Karpas-422 (cell line): ENCODE results near the gene CACNA1C. TPM values are rescaled to one million over a fixed set of nuclear protein-coding genes. Genes with fewer than 3 reads are reported as not detected.

Experiments used
- DNase-seq: peaks from one replicate; pipeline ENCODE4 v3.0.0-alpha.2; 2015
- H2AFZ ChIP-seq: fragments of 200-600 bp; sonication (generic); 2 replicates; pipeline ENCODE4 v1.6.1; 2014; ENCODE audit warnings: antibody characterized with exemption, low read length, mixed read lengths
- H3K27ac ChIP-seq: fragments of 200-600 bp; sonication (generic); 2 replicates; pipeline ENCODE4 v1.5.1; 2014; ENCODE audit warnings: mild to moderate bottlenecking, low read length, moderate library complexity
- H3K27me3 ChIP-seq: fragments of 200-600 bp; sonication (generic); 2 replicates; pipeline ENCODE4 v1.6.1; 2014; ENCODE audit warnings: low read length, mixed read lengths
- H3K36me3 ChIP-seq: fragments of 200-600 bp; sonication (generic); 2 replicates; pipeline ENCODE4 v1.6.1; 2014; ENCODE audit warnings: low read length, mixed read lengths; ENCODE audit not compliant: insufficient read depth
- H3K4me1 ChIP-seq: fragments of 200-600 bp; sonication (generic); 2 replicates; pipeline ENCODE4 v1.6.1; 2014; ENCODE audit warnings: mild to moderate bottlenecking, low read length, mixed read lengths
- H3K4me2 ChIP-seq: fragments of 200-600 bp; sonication (generic); 2 replicates; pipeline ENCODE4 v1.6.1; 2014; ENCODE audit warnings: low read length, low read depth, mild to moderate bottlenecking; ENCODE audit not compliant: poor library complexity, severe bottlenecking
- H3K4me3 ChIP-seq: fragments of 200-600 bp; sonication (generic); 2 replicates; pipeline ENCODE4 v1.5.1; 2014; ENCODE audit warnings: mild to moderate bottlenecking, antibody characterized with exemption, low read length, mixed read lengths
- H3K79me2 ChIP-seq: fragments of 200-600 bp; sonication (generic); 2 replicates; pipeline ENCODE4 v1.6.1; 2014; ENCODE audit warnings: mild to moderate bottlenecking, low read length, mixed read lengths
- H3K9ac ChIP-seq: fragments of 200-600 bp; sonication (generic); 2 replicates; pipeline ENCODE4 v1.6.0; 2014; ENCODE audit warnings: low read length
- H3K9me2 ChIP-seq: fragments of 200-600 bp; sonication (generic), shearing (Covaris generic); replicated peaks from 2 replicates; pipeline ENCODE4 v1.6.0; 2014; ENCODE audit warnings: mild to moderate bottlenecking, low read length, moderate library complexity; ENCODE audit not compliant: insufficient read depth
- H3K9me3 ChIP-seq: fragments of 300-700, 200-600 bp; sonication (generic); 2 replicates; pipeline ENCODE4 v1.6.1; 2014; ENCODE audit warnings: low read length, mixed read lengths
- H4K20me1 ChIP-seq: fragments of 200-600 bp; sonication (generic); 2 replicates; pipeline ENCODE4 v1.6.1; 2014; ENCODE audit warnings: mild to moderate bottlenecking, antibody characterized with exemption, low read length, low read depth; ENCODE audit not compliant: insufficient read depth
- total RNA-seq: library from RNA; depleted of rRNA; stranded (reverse); fragments of >200 nt; shearing (Covaris generic); gene quantifications from 2 replicates; pipeline ENCODE4 v1.2.3, GENCODE V29; 2014; ENCODE audit warnings: low replicate concordance

Gene CACNA1C
- total RNA-seq, 1 experiment from 2014 or later: 0.11 TPM

GRCh38 chr12:2183556-2184541, 131.1 kb downstream of the CACNA1C start:
- Histone ChIP-seq H3K36me3 (no peaks in the 10 kb centered on the region), H3K27me3 (no peaks in the 10 kb centered on the region), H4K20me1 (no peaks in the 10 kb centered on the region), H2AFZ (no peak overlapping the region), H3K4me2 (no peak overlapping the region), H3K79me2 (no peaks in the 10 kb centered on the region), H3K4me3 (no peak overlapping the region), H3K4me1 (peaks cover 6% of the 10 kb centered on the region; the same call in 1 of the 2 replicates), H3K9ac (no peak overlapping the region), H3K9me2 (no peaks in the 10 kb centered on the region), H3K27ac (no peak overlapping the region), H3K9me3 (no peaks in the 10 kb centered on the region)
- no peak for DNase-seq

GRCh38 chr12:2185751-2186341, 133.1 kb downstream of the CACNA1C start:
- H3K9me2 ChIP-seq: no peaks in the 10 kb centered on the region
- H2AFZ ChIP-seq: no peak overlapping the region
- H4K20me1 ChIP-seq: no peaks in the 10 kb centered on the region
- no peaks in the 10 kb centered on the region for H3K79me2 ChIP-seq
- no peaks in the 10 kb centered on the region for H3K9me3 ChIP-seq
- peaks cover 6% of the 10 kb centered on the region; the same call in 1 of the 2 replicates for H3K4me1 ChIP-seq
- no peak overlapping the region for H3K4me3 ChIP-seq
- H3K9ac ChIP-seq: no peak overlapping the region
- H3K4me2 ChIP-seq: no peak overlapping the region
- DNase-seq: no peak
- H3K27me3 ChIP-seq: no peaks in the 10 kb centered on the region
- no peak overlapping the region for H3K27ac ChIP-seq
- no peaks in the 10 kb centered on the region for H3K36me3 ChIP-seq

- Histone ChIP-seq H4K20me1 (no peaks in the 10 kb centered on the region), H3K4me3 (no peak overlapping the region), H3K4me2 (no peak overlapping the region), H3K9ac (no peak overlapping the region), H3K9me3 (no peaks in the 10 kb centered on the region), H3K27ac (no peak overlapping the region), H2AFZ (no peak overlapping the region), H3K36me3 (no peaks in the 10 kb centered on the region), H3K27me3 (no peaks in the 10 kb centered on the region), H3K4me1 (peaks cover 6% of the 10 kb centered on the region; the same call in 1 of the 2 replicates), H3K9me2 (no peaks in the 10 kb centered on the region), H3K79me2 (no peaks in the 10 kb centered on the region)
- no peak for DNase-seq
Measured at GRCh38 chr12:2187195-2187945, 134.6 kb downstream of the CACNA1C start.

GRCh38 chr12:2190085-2190484, 137.3 kb downstream of the CACNA1C start:
- H3K9me3 ChIP-seq: no peaks in the 10 kb centered on the region
- H3K9me2 ChIP-seq: no peaks in the 10 kb centered on the region
- no peak overlapping the region for H3K4me2 ChIP-seq
- H3K4me3 ChIP-seq: no peak overlapping the region
- no peak for DNase-seq
- no peaks in the 10 kb centered on the region for H3K36me3 ChIP-seq
- H4K20me1 ChIP-seq: no peaks in the 10 kb centered on the region
- no peaks in the 10 kb centered on the region for H3K27me3 ChIP-seq
- H3K79me2 ChIP-seq: no peaks in the 10 kb centered on the region
- no peak overlapping the region for H3K9ac ChIP-seq
- no peak overlapping the region for H2AFZ ChIP-seq
- H3K4me1 ChIP-seq: peaks cover 6% of the 10 kb centered on the region; the same call in 1 of the 2 replicates
- H3K27ac ChIP-seq: no peak overlapping the region

GRCh38 chr12:2190896-2191533, 138.2 kb downstream of the CACNA1C start:
- H3K27ac ChIP-seq: no peak overlapping the region
- no peaks in the 10 kb centered on the region for H3K27me3 ChIP-seq
- DNase-seq: no peak
- no peak overlapping the region for H3K4me2 ChIP-seq
- no peak overlapping the region for H3K4me3 ChIP-seq
- H3K79me2 ChIP-seq: no peaks in the 10 kb centered on the region
- H3K36me3 ChIP-seq: no peaks in the 10 kb centered on the region
- peaks cover 6% of the 10 kb centered on the region; the same call in 1 of the 2 replicates for H3K4me1 ChIP-seq
- H4K20me1 ChIP-seq: no peaks in the 10 kb centered on the region
- H3K9me2 ChIP-seq: no peaks in the 10 kb centered on the region
- H3K9me3 ChIP-seq: no peaks in the 10 kb centered on the region
- H2AFZ ChIP-seq: no peak overlapping the region
- no peak overlapping the region for H3K9ac ChIP-seq

- no peaks in the 10 kb centered on the region for H3K9me2 ChIP-seq
- H3K4me2 ChIP-seq: no peak overlapping the region
- no peak overlapping the region for H3K9ac ChIP-seq
- H3K36me3 ChIP-seq: no peaks in the 10 kb centered on the region
- H3K79me2 ChIP-seq: no peaks in the 10 kb centered on the region
- no peak for DNase-seq
- no peaks in the 10 kb centered on the region for H3K27me3 ChIP-seq
- H2AFZ ChIP-seq: no peak overlapping the region
- no peaks in the 10 kb centered on the region for H3K9me3 ChIP-seq
- H3K4me3 ChIP-seq: no peak overlapping the region
- H3K4me1 ChIP-seq: peaks cover 6% of the 10 kb centered on the region; the same call in 1 of the 2 replicates
- H3K27ac ChIP-seq: no peak overlapping the region
- no peaks in the 10 kb centered on the region for H4K20me1 ChIP-seq
Measured at GRCh38 chr12:2191534-2192153, 138.9 kb downstream of the CACNA1C start.

GRCh38 chr12:2192231-2192630, 139.4 kb downstream of the CACNA1C start:
- no peaks in the 10 kb centered on the region for H3K36me3 ChIP-seq
- no peaks in the 10 kb centered on the region for H3K27me3 ChIP-seq
- no peak overlapping the region for H2AFZ ChIP-seq
- no peak overlapping the region for H3K4me2 ChIP-seq
- H3K4me3 ChIP-seq: no peak overlapping the region
- no peak overlapping the region for H3K9ac ChIP-seq
- H3K9me2 ChIP-seq: no peaks in the 10 kb centered on the region
- H3K4me1 ChIP-seq: peaks cover under 1% of the 10 kb centered on the region; the same call in 1 of the 2 replicates
- no peaks in the 10 kb centered on the region for H3K79me2 ChIP-seq
- DNase-seq: no peak
- H4K20me1 ChIP-seq: no peaks in the 10 kb centered on the region
- no peak overlapping the region for H3K27ac ChIP-seq
- no peaks in the 10 kb centered on the region for H3K9me3 ChIP-seq
